Neural cell (in vitro differentiated cells): ENCODE measurements around the gene TNK2. TPM values are rescaled to one million over a fixed set of nuclear protein-coding genes. Genes with fewer than 3 reads are reported as not detected.
"Not testable (repeated sequence)": the region's sequence is repeated elsewhere in the genome, so short reads cannot be mapped to it uniquely, and the experiment has no call there.

ENCODE experiments used
- H2AFZ ChIP-seq: fragments of 200-600, 300-800 bp; sonication (generic), shearing (Covaris generic); 2 replicates; pipeline ENCODE4 v1.6.0; 2014; ENCODE audit warnings: low read depth, mild to moderate bottlenecking, antibody characterized with exemption, low read length, moderate library complexity
- H3F3A ChIP-seq: fragments of 200-600 bp; shearing (Covaris generic); 2 replicates; pipeline ENCODE4 v1.6.1; 2016; ENCODE audit warnings: mild to moderate bottlenecking, moderate library complexity, mixed read lengths, antibody characterized with exemption, low read length; ENCODE audit not compliant: insufficient read depth, poor library complexity, severe bottlenecking
- H3K27ac ChIP-seq: fragments of 200-600, 300-800 bp; sonication (generic), shearing (Covaris generic); 2 replicates; pipeline ENCODE4 v1.5.1; 2014; ENCODE audit warnings: mild to moderate bottlenecking, low read length, moderate library complexity
- H3K27me3 ChIP-seq: fragments of 300-800, 200-600 bp; sonication (generic), shearing (Covaris generic); 2 replicates; pipeline ENCODE4 v1.6.0; 2014; ENCODE audit warnings: mild to moderate bottlenecking, low read depth, low read length, moderate library complexity; ENCODE audit not compliant: insufficient read depth
- H3K36me3 ChIP-seq: fragments of 300-800, 200-600 bp; sonication (generic), shearing (Covaris generic); 2 replicates; pipeline ENCODE4 v1.5.1; 2014; ENCODE audit warnings: mild to moderate bottlenecking, antibody characterized with exemption, low read length, moderate library complexity; ENCODE audit not compliant: insufficient read depth
- H3K4me2 ChIP-seq: fragments of 300-800, 200-600 bp; sonication (generic), shearing (Covaris generic); 2 replicates; pipeline ENCODE4 v1.6.0; 2014; ENCODE audit warnings: mild to moderate bottlenecking, low read length
- H3K4me3 ChIP-seq: fragments of 300-800, 200-600 bp; sonication (generic), shearing (Covaris generic); 2 replicates; pipeline ENCODE4 v1.5.1; 2014; ENCODE audit warnings: mild to moderate bottlenecking, low read length, moderate library complexity
- H3K79me2 ChIP-seq: fragments of 200-600 bp; shearing (Covaris generic); replicated peaks from 2 replicates; pipeline ENCODE4 v1.6.0; 2014; ENCODE audit warnings: mild to moderate bottlenecking, low read length, moderate library complexity; ENCODE audit not compliant: insufficient read depth
- H3K9ac ChIP-seq: fragments of 300-800, 200-600 bp; sonication (generic), shearing (Covaris generic); 2 replicates; pipeline ENCODE4 v1.6.1; 2016; ENCODE audit warnings: mild to moderate bottlenecking, low read length, mixed read lengths
- H3K9me2 ChIP-seq: fragments of 200-600 bp; shearing (Covaris generic); 2 replicates; pipeline ENCODE4 v1.6.1; 2016; ENCODE audit warnings: mild to moderate bottlenecking, low read length, mixed read lengths; ENCODE audit not compliant: insufficient read depth
- H3K9me3 ChIP-seq: fragments of 200-600, 300-800 bp; sonication (generic), shearing (Covaris generic); 2 replicates; pipeline ENCODE4 v1.6.1; 2016; ENCODE audit warnings: mild to moderate bottlenecking, mixed run types, low read length, moderate library complexity, mixed read lengths
- H4K20me1 ChIP-seq: fragments of 200-600 bp; shearing (Covaris generic); 2 replicates; pipeline ENCODE4 v1.6.1; 2016; ENCODE audit warnings: mild to moderate bottlenecking, mixed run types; ENCODE audit not compliant: insufficient read depth
- EP300 ChIP-seq: fragments of 450-650 bp; conservative IDR thresholded peaks from 2 replicates; pipeline ENCODE4 v1.6.1; 2014; ENCODE audit warnings: antibody characterized with exemption, mild to moderate bottlenecking, moderate library complexity; ENCODE audit not compliant: poor library complexity, severe bottlenecking
- EZH2 ChIP-seq: fragments of 200-600, 300-800 bp; shearing (Covaris generic), sonication (generic); IDR thresholded peaks from 2 replicates; pipeline ENCODE4 v1.6.1; 2014; ENCODE audit warnings: antibody characterized with exemption, low read length, borderline replicate concordance, mild to moderate bottlenecking; ENCODE audit not compliant: insufficient read depth, poor library complexity, severe bottlenecking
- MXI1 ChIP-seq: fragments of 450-650 bp; conservative IDR thresholded peaks from 2 replicates; pipeline ENCODE4 v1.6.1; 2014; ENCODE audit warnings: antibody characterized with exemption, mild to moderate bottlenecking; ENCODE audit not compliant: poor library complexity, severe bottlenecking
- POLR2AphosphoS5 ChIP-seq: IDR thresholded peaks from 2 replicates; pipeline ENCODE4 v1.6.1; 2012
- RAD21 ChIP-seq: fragments of 450-650 bp; conservative IDR thresholded peaks from 2 replicates; pipeline ENCODE4 v1.6.1; 2014; ENCODE audit warnings: antibody characterized with exemption, mild to moderate bottlenecking, moderate library complexity
- SMC3 ChIP-seq: fragments of 450-650 bp; conservative IDR thresholded peaks from 2 replicates; pipeline ENCODE4 v1.6.1; 2014; ENCODE audit warnings: antibody characterized with exemption, mild to moderate bottlenecking, moderate library complexity; ENCODE audit not compliant: poor library complexity
- TAF1 ChIP-seq: IDR thresholded peaks from 2 replicates; pipeline ENCODE4 v1.6.1; 2012; ENCODE audit warnings: low read depth
- polyA plus RNA-seq: library from polyadenylated mRNA; depleted of rRNA; stranded (reverse); fragments of >200 nt; gene quantifications from 2 replicates; pipeline ENCODE4 v1.2.3, GENCODE V29; 2014
- TF ChIP-seq, protein P1 (sequence below): IDR thresholded peaks from 2 replicates; pipeline ENCODE4 v1.6.1; 2012; ENCODE audit warnings: borderline replicate concordance
- TF ChIP-seq, protein P2 (sequence below): fragments of 450-650 bp; IDR thresholded peaks from 2 replicates; pipeline ENCODE4 v1.5.1; 2014; ENCODE audit warnings: antibody characterized with exemption, mild to moderate bottlenecking, moderate library complexity; ENCODE audit not compliant: poor library complexity, severe bottlenecking

TNK2 gene
- polyA plus RNA-seq, 1 donor from 2014 or later: 16.3 TPM

- peaks cover 8% of the 10 kb centered on the region for H4K20me1 ChIP-seq
- no peaks in the 10 kb centered on the region for H3K9me3 ChIP-seq
- no peak overlapping the region for H3K4me3 ChIP-seq
- no peak overlapping the region for H2AFZ ChIP-seq
- H3K9ac ChIP-seq: no peak overlapping the region
- H3K27ac ChIP-seq: no peak overlapping the region
- H3K27me3 ChIP-seq: no peaks in the 10 kb centered on the region
- peaks cover 11% of the 10 kb centered on the region for H3K79me2 ChIP-seq
- TF ChIP-seq RAD21 (no peak), TAF1 (no peak), SMC3 (no peak), EZH2 (no peak), POLR2AphosphoS5 (no peak), EP300 (no peak), MXI1 (no peak)
- TF ChIP-seq, protein P1, sequence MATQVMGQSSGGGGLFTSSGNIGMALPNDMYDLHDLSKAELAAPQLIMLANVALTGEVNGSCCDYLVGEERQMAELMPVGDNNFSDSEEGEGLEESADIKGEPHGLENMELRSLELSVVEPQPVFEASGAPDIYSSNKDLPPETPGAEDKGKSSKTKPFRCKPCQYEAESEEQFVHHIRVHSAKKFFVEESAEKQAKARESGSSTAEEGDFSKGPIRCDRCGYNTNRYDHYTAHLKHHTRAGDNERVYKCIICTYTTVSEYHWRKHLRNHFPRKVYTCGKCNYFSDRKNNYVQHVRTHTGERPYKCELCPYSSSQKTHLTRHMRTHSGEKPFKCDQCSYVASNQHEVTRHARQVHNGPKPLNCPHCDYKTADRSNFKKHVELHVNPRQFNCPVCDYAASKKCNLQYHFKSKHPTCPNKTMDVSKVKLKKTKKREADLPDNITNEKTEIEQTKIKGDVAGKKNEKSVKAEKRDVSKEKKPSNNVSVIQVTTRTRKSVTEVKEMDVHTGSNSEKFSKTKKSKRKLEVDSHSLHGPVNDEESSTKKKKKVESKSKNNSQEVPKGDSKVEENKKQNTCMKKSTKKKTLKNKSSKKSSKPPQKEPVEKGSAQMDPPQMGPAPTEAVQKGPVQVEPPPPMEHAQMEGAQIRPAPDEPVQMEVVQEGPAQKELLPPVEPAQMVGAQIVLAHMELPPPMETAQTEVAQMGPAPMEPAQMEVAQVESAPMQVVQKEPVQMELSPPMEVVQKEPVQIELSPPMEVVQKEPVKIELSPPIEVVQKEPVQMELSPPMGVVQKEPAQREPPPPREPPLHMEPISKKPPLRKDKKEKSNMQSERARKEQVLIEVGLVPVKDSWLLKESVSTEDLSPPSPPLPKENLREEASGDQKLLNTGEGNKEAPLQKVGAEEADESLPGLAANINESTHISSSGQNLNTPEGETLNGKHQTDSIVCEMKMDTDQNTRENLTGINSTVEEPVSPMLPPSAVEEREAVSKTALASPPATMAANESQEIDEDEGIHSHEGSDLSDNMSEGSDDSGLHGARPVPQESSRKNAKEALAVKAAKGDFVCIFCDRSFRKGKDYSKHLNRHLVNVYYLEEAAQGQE: no peak
- TF ChIP-seq, protein P2, sequence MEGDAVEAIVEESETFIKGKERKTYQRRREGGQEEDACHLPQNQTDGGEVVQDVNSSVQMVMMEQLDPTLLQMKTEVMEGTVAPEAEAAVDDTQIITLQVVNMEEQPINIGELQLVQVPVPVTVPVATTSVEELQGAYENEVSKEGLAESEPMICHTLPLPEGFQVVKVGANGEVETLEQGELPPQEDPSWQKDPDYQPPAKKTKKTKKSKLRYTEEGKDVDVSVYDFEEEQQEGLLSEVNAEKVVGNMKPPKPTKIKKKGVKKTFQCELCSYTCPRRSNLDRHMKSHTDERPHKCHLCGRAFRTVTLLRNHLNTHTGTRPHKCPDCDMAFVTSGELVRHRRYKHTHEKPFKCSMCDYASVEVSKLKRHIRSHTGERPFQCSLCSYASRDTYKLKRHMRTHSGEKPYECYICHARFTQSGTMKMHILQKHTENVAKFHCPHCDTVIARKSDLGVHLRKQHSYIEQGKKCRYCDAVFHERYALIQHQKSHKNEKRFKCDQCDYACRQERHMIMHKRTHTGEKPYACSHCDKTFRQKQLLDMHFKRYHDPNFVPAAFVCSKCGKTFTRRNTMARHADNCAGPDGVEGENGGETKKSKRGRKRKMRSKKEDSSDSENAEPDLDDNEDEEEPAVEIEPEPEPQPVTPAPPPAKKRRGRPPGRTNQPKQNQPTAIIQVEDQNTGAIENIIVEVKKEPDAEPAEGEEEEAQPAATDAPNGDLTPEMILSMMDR: no peak
- H3K36me3 ChIP-seq: no peaks in the 10 kb centered on the region
- no peaks in the 10 kb centered on the region for H3K9me2 ChIP-seq
- H3K4me2 ChIP-seq: no peak overlapping the region
- H3F3A ChIP-seq: no peaks in the 10 kb centered on the region
Observed at GRCh38 chr3:195904368-195904767, 4.0 kb downstream of the TNK2 start.

DNA sequence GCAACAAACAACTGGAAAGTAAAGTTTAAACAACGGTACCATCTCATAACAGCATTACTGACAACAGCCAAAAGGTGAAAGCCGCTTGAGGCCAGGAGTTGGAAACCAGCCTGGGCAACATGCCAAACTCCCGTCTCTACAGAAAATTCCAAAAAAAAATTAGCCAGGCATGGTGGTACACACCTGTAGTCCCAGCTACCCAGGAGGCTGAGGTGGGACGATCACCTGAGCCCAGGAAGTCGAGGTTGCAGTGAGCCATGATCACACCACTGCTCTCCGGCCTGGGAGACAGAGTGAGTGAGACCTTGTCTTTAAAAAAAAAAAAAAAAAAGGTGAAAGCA is 4.4 kb downstream of the TNK2 start:
- H3K9me2 ChIP-seq: no peaks in the 10 kb centered on the region
- no peak overlapping the region for H3K27ac ChIP-seq
- no peak overlapping the region for H3K4me2 ChIP-seq
- H3K79me2 ChIP-seq: peaks cover 11% of the 10 kb centered on the region
- no peak overlapping the region for H3K4me3 ChIP-seq
- TF ChIP-seq, protein P1: no peak
- TF ChIP-seq, protein P2: no peak
- TF ChIP-seq POLR2AphosphoS5 (no peak), MXI1 (no peak), EZH2 (no peak), TAF1 (no peak), RAD21 (no peak), EP300 (no peak), SMC3 (no peak)
- peaks cover 8% of the 10 kb centered on the region for H4K20me1 ChIP-seq
- no peaks in the 10 kb centered on the region for H3K36me3 ChIP-seq
- no peaks in the 10 kb centered on the region for H3K9me3 ChIP-seq
- no peak overlapping the region for H3K9ac ChIP-seq
- no peaks in the 10 kb centered on the region for H3K27me3 ChIP-seq
- H3F3A ChIP-seq: no peaks in the 10 kb centered on the region
- H2AFZ ChIP-seq: no peak overlapping the region

DNA sequence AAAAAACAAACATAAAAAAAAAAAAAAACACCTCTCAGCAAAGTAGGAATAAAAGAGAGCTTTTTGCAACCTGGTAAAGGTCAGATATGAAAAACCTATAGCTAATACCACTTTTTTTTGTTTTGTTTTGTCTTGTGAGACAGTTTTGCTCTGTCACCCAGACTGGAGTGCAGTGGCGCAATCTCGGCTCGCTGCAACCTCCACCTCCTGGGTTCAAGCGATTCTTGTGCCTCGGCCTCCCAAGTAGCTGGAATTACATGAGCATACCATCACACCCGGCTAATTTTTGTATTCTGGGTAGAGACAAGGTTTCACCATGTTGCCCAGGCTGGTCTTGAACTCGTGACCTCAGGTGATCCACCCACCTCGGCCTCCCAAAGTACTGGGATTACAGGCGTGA is 5.7 kb downstream of the TNK2 start:
- not testable (repeated sequence) for H3K27me3 ChIP-seq, H4K20me1 ChIP-seq, H3K27ac ChIP-seq, H2AFZ ChIP-seq, H3F3A ChIP-seq, H3K4me2 ChIP-seq, H3K9me3 ChIP-seq, H3K9ac ChIP-seq, H3K36me3 ChIP-seq, H3K4me3 ChIP-seq, H3K9me2 ChIP-seq
- H3K79me2 ChIP-seq: peaks cover 11% of the 10 kb centered on the region
